Measurements from ENCODE around the gene YBEY.

The YBEY gene

DNA sequence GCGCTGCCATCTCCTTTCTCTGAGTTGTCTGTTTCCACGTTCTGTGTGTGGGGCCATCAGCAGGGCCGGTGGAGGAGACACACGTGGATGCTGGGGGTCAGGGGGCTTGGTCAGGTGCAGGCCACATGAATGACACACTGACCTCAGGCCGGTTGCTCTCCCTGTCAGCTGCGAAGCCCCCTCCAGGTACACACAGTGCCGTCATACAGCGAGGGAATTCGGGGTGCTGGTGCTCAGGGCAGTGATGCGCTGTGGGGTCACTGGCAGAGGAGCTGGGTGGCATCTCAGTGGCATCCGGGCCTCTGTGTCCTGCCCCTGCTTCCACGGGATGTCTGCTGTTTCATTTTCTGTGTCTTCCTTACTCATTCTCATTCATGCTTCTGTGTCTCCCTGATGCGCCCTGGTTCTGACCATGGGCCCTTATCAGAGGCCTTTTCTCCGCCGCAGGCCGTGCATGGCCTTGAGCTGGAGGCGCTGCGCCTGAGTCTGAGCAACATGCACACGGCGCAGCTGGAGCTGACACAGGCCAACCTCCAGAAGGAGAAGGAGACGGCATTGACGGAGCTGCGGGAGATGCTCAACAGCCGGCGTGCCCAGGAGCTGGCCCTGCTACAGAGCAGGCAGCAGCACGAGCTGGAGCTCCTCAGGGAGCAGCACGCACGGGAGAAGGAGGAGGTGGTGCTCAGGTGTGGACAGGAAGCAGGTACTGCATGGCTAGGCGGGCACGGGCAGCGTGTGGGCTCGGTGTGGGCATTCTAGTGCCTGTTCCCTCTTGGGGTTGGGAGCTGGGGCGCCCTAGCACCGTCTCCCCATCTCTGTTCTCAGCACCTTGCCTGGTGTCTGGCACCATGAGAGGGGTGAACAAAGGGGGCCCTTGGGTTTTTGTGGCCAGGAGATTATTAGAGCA is 60.4 kb downstream of the YBEY start:
- no peak for DNase-seq (ENCODE audit: low spot score)
- TF ChIP-seq CTCF (IDR thresholded peaks at IDR 0.05; ENCODE audit: extremely low read depth, missing control alignments), result no peak

- no peak for TF ChIP-seq CTCF (IDR thresholded peaks at IDR 0.05; ENCODE audit: extremely low read depth, missing control alignments)
- DNase-seq (ENCODE audit: low spot score), result no peak
Observed at GRCh38 chr21:46347203-46347550, 61.0 kb downstream of the YBEY start.
